K562 (cell line): ENCODE data around the gene SMC3.

Source experiments
- BRD4 ChIP-seq: fragments of 200-600 bp; sonication (generic); IDR thresholded peaks from 2 replicates; pipeline ENCODE4 v1.6.1; 2017; ENCODE audit warnings: inconsistent platforms
- CHD7 ChIP-seq: fragments of 200-600 bp; sonication (generic); IDR thresholded peaks from one replicate; pipeline ENCODE4 v1.6.1; 2012; ENCODE audit warnings: mild to moderate bottlenecking, low read depth, low read length, inconsistent platforms
- NFRKB ChIP-seq: fragments of 450-650 bp; IDR thresholded peaks from 2 replicates; pipeline ENCODE4 v1.6.1; 2016; ENCODE audit warnings: low read depth
- TBP ChIP-seq: optimal IDR thresholded peaks from 2 replicates; pipeline ENCODE3; 2011; ENCODE audit warnings: low read depth, low read length, improper control_type of control experiment
- ZFX ChIP-seq: sonication (generic); formaldehyde crosslinking; IDR thresholded peaks from 2 replicates; pipeline ENCODE4 v1.8.0; 2022; ENCODE audit warnings: mild to moderate bottlenecking, missing genetic modification reagents, moderate library complexity
- ZNF57 ChIP-seq: fragments of 450-650 bp; formaldehyde crosslinking; IDR thresholded peaks from 2 replicates; pipeline ENCODE4 v1.4.0; 2020; ENCODE audit warnings: mild to moderate bottlenecking, moderate library complexity
- TF ChIP-seq, protein P1 (sequence below), 3 experiments: IDR thresholded peaks in 2 of 3; conservative IDR thresholded peaks in 1 of 3; 2 replicates each; pipeline ENCODE4 v1.5.1; 2011 to 2012; ENCODE audit warnings: low read length in 3 of 3, mild to moderate bottlenecking in 3 of 3, control low read depth in 2 of 3, improper control_type of control experiment in 1 of 3, inconsistent platforms in 1 of 3, low read depth in 1 of 3, mixed read lengths in 1 of 3, moderate library complexity in 1 of 3; ENCODE audit not compliant: insufficient read depth in 2 of 3

DNA sequence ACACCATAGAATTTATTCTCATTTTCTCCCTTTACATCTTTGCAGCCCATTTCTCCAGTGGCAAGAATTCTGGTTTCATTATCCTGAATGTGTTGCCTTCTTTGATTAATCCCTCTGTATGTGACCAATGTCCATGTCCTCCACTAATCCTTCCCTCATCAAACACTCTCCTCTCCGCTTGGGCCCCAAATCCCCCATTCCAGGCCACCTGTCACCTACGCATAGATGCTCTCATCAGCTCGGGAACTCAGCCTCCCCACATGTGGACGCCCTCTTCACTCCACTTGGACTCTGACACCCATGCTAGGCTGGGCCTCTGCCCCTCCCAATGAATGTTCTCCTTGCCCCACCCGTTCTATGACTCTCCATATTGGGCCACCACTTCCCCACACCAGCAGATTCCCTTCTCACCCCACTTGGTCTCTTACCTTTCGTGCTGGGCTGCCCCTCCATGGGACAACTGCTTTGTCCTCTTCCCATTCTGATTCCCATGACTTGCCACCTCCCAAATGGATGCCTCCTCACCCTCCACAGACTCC, 57.9 kb downstream of the SMC3 start:
- TF ChIP-seq CHD7, result no peak
- TF ChIP-seq, protein P1, sequence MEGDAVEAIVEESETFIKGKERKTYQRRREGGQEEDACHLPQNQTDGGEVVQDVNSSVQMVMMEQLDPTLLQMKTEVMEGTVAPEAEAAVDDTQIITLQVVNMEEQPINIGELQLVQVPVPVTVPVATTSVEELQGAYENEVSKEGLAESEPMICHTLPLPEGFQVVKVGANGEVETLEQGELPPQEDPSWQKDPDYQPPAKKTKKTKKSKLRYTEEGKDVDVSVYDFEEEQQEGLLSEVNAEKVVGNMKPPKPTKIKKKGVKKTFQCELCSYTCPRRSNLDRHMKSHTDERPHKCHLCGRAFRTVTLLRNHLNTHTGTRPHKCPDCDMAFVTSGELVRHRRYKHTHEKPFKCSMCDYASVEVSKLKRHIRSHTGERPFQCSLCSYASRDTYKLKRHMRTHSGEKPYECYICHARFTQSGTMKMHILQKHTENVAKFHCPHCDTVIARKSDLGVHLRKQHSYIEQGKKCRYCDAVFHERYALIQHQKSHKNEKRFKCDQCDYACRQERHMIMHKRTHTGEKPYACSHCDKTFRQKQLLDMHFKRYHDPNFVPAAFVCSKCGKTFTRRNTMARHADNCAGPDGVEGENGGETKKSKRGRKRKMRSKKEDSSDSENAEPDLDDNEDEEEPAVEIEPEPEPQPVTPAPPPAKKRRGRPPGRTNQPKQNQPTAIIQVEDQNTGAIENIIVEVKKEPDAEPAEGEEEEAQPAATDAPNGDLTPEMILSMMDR (IDR thresholded peaks at IDR 0.05 in 2 of 3, conservative IDR thresholded peaks at IDR 0.05 in 1 of 3; ENCODE audit: insufficient read depth in 2 of 3, low read depth in 1 of 3, low read length in 3 of 3), result no peak
- TF ChIP-seq ZFX (CRISPR knock-in tag), result no peak
- no peak for TF ChIP-seq TBP
- TF ChIP-seq ZNF57, result no peak
- TF ChIP-seq NFRKB, result no peak
- TF ChIP-seq BRD4, result no peak
